OCI-LY7 (cell line): ENCODE data around the gene BPIFB2.
"Not testable (repeated sequence)": the region's sequence is repeated elsewhere in the genome, so short reads cannot be mapped to it uniquely, and the experiment has no call there.

Source experiments
- EZH2phosphoT487 ChIP-seq: fragments of 200-600 bp; sonication (generic); IDR thresholded peaks from 2 replicates; pipeline ENCODE4 v1.6.1; 2018; ENCODE audit warnings: low read depth, borderline replicate concordance, mild to moderate bottlenecking, mixed run types, antibody characterized with exemption, low read length, moderate library complexity, mixed read lengths
- TF ChIP-seq, protein P1 (sequence below): fragments of 200-600 bp; sonication (generic); conservative IDR thresholded peaks from 2 replicates; pipeline ENCODE4 v1.5.1; 2014; ENCODE audit warnings: mild to moderate bottlenecking, antibody characterized with exemption, low read length, moderate library complexity, mixed read lengths

- TF ChIP-seq, protein P1, sequence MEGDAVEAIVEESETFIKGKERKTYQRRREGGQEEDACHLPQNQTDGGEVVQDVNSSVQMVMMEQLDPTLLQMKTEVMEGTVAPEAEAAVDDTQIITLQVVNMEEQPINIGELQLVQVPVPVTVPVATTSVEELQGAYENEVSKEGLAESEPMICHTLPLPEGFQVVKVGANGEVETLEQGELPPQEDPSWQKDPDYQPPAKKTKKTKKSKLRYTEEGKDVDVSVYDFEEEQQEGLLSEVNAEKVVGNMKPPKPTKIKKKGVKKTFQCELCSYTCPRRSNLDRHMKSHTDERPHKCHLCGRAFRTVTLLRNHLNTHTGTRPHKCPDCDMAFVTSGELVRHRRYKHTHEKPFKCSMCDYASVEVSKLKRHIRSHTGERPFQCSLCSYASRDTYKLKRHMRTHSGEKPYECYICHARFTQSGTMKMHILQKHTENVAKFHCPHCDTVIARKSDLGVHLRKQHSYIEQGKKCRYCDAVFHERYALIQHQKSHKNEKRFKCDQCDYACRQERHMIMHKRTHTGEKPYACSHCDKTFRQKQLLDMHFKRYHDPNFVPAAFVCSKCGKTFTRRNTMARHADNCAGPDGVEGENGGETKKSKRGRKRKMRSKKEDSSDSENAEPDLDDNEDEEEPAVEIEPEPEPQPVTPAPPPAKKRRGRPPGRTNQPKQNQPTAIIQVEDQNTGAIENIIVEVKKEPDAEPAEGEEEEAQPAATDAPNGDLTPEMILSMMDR, result not testable (repeated sequence)
- not testable (repeated sequence) for TF ChIP-seq EZH2phosphoT487
These were observed 44.9 kb upstream of the BPIFB2 start for GRCh38 chr20:32962646-32963045.
